ENCODE data around the gene STARD10.

DNA sequence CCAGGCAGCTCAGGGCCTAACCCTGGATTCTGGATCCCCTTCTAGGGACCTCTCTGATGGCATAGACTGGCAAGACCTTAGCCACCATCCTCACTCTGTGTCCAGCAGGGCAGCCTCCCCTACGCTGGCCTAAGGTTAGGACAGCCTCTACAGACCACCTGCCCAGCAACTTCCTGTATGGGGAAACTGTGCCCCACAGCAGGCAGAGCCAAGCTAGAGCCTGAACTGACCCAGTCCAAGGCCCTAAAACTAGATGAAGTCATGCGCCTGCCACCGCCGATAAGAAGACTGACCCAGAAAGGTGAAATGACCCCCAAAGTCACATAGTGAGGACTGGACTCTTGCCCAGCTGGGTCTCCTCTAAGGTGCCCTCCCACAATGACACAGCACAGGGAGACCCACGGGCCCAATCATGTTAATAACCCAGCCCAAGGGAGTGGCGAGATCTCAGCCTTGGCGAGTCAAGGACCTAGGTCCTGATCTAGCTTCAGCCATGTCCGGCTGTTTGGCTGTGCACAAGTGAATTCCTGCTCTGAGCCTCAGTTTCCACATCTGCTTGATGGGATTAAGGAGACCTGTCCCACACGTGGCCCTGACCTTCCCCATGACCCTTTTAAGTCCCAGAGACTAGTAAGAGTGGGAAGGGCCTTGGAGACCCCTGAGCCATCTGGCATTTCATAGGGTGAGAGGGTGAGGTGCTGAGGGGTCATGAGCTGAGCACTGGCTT lies 17.6 kb downstream of the STARD10 start:
- TF ChIP-seq POLR2A (IDR thresholded peaks at IDR 0.05; ENCODE audit: low read length) = no peak
- no peak for TF ChIP-seq RARB (CRISPR knock-in tag; IDR thresholded peaks at IDR 0.05)
